ENCODE results near the gene MAP4K2. TPM values are rescaled to one million over a fixed set of nuclear protein-coding genes. Genes with fewer than 3 reads are reported as not detected.
A peak's percentile ranks its signal among the peaks of the same experiment; 100 is the strongest.

Gene MAP4K2
- total RNA-seq, 1 experiment from 2014 or later: 24.7 TPM

DNA sequence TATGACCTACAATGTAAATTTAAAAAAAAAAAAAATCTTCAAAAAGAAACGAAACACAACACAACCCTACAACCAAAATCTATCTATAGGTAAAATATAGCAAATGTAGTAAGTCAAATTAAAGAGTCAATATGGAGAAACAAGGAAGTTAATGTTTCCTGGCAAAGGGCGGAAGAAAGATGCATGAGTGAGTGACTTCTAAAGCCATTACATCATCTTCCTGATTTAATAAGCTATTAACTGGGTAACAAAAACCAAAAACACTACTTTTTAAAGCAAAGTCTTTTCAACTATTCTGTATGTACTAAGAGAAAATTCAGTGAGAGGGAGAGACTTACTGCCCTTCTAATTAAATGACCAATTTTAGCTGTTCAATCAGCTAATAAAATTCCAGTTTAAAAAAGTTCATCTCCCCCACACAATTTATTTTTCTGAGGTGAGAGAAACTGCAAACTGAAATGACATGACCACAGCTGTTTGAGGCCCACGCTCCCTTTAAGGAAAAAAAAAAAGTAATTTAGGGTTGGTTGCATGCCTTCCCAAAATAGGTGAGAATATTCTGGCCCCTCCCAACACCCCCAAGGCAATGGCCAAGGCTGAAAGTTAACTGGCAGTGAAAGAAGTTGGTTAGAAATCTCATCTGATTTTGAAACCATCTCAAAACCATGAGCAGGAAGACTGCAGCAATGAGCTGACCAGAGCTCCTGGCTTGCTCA is 30.6 kb downstream of the MAP4K2 start:
- Histone ChIP-seq H3K4me1 (ENCODE audit: insufficient read depth, low read length) (no peaks in the 10 kb centered on the region), H2BK20ac (ENCODE audit: low read depth, low read length, poor library complexity, severe bottlenecking) (no peak overlapping the region), H2BK5ac (ENCODE audit: insufficient read length, low read length) (no peak overlapping the region), H3K4me2 (ENCODE audit: insufficient read depth, insufficient read length, low read length) (no peak overlapping the region), H3K4ac (ENCODE audit: low read depth, low read length) (no peak overlapping the region), H3K56ac (ENCODE audit: insufficient read length, low read depth, low read length) (no peak overlapping the region), H4K91ac (ENCODE audit: insufficient read length, low read depth, low read length) (no peak overlapping the region), H3T11ph (ENCODE audit: low read length) (no peak overlapping the region), H2AFZ (ENCODE audit: low read length) (no peak overlapping the region), H3K14ac (ENCODE audit: insufficient read depth, low read length) (no peak overlapping the region), H3K79me2 (ENCODE audit: insufficient read depth, low read length) (peaks cover 25% of the 10 kb centered on the region), H4K5ac (ENCODE audit: insufficient read length, low read depth, low read length) (no peak overlapping the region), H2AK5ac (ENCODE audit: insufficient read length, low read length) (no peak overlapping the region), H3K23me2 (ENCODE audit: insufficient read length, low read depth, low read length, poor library complexity, severe bottlenecking) (no peaks in the 10 kb centered on the region), H4K8ac (replicated peaks; ENCODE audit: insufficient read length, low read depth, low read length) (no peak overlapping the region), H2BK15ac (ENCODE audit: low read depth, low read length) (no peak overlapping the region), H3K27me3 (ENCODE audit: insufficient read depth, low read length) (no peaks in the 10 kb centered on the region), H3K27ac (ENCODE audit: insufficient read length, low read depth, low read length) (no peak overlapping the region), H3K9me3 (ENCODE audit: control insufficient read depth, low read depth, low read length) (no peaks in the 10 kb centered on the region), H2BK120ac (ENCODE audit: low read depth, low read length, poor library complexity, severe bottlenecking) (no peak overlapping the region), H2BK12ac (ENCODE audit: insufficient read length, low read depth, low read length) (no peak overlapping the region), H3K23ac (ENCODE audit: insufficient read length, low read depth, low read length) (no peak overlapping the region), H3K79me1 (ENCODE audit: insufficient read depth, low read depth, low read length, poor library complexity, severe bottlenecking) (peaks cover 7% of the 10 kb centered on the region), H3K9ac (ENCODE audit: extremely low read depth, insufficient read length, low read length) (no peak overlapping the region), H4K20me1 (ENCODE audit: control insufficient read depth, insufficient read depth, insufficient read length) (peaks cover 3% of the 10 kb centered on the region), H3K18ac (ENCODE audit: insufficient read length, low read depth, low read length) (no peak overlapping the region)
- H3K27me3 Mint-ChIP-seq (ENCODE audit: low read depth): no peaks in the 10 kb centered on the region
- peaks cover 29 to 34% of the 10 kb centered on the region in 2 experiments for H3K4me1 Mint-ChIP-seq
- TF ChIP-seq, protein P1, sequence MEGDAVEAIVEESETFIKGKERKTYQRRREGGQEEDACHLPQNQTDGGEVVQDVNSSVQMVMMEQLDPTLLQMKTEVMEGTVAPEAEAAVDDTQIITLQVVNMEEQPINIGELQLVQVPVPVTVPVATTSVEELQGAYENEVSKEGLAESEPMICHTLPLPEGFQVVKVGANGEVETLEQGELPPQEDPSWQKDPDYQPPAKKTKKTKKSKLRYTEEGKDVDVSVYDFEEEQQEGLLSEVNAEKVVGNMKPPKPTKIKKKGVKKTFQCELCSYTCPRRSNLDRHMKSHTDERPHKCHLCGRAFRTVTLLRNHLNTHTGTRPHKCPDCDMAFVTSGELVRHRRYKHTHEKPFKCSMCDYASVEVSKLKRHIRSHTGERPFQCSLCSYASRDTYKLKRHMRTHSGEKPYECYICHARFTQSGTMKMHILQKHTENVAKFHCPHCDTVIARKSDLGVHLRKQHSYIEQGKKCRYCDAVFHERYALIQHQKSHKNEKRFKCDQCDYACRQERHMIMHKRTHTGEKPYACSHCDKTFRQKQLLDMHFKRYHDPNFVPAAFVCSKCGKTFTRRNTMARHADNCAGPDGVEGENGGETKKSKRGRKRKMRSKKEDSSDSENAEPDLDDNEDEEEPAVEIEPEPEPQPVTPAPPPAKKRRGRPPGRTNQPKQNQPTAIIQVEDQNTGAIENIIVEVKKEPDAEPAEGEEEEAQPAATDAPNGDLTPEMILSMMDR (conservative IDR thresholded peaks at IDR 0.05): no peak
- H3K27ac Mint-ChIP-seq: peak overlapping the region in 1 of 3 experiments; percentile 86; a peak in 2 of 7 replicates
- 100% methylated on average over 1 of the region's 3 CpGs for WGBS (ENCODE audit: extremely low coverage, insufficient read length, low lambda C conversion rate)
- H3K36me3 Mint-ChIP-seq (ENCODE audit: insufficient read depth in 1 of 3, low read depth in 3 of 3): peaks cover 91 to 100% (median 100%) of the 10 kb centered on the region in 3 experiments
- no peak for DNase-seq
- no peak overlapping the region for H3K4me3 Mint-ChIP-seq
- no peaks in the 10 kb centered on the region; a peak in 1 of 5 replicates for H3K9me3 Mint-ChIP-seq

All from H9 (cell line).